NCI-H226 (cell line): ENCODE measurements around the gene MME.

Source experiments
- DNase-seq: peaks from one replicate; pipeline ENCODE4 v3.0.0-alpha.2; 2015

MME gene

GRCh38 chr3:155153242-155154186 is 73.4 kb downstream of the MME start:
- no peak for DNase-seq

DNA sequence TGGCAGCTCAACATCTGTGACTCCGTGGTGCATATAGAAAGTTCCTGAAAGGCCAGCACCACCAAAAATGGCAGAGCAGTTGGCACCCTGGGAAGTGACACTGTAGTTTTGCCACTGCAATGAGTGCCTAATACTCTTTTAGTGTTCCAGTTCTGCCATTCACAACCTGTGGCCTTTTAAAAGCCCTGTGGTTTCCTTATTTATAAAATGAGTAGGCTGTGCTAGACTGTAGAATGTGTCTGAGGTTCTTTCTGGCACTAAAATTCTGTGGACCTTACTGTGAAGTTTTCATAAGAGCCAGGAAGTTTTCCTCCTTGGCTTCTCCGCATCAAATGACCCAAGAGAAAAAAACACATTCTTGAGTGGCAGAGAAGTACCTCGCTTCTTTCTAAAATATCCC is 74.1 kb downstream of the MME start:
- no peak for DNase-seq

DNA sequence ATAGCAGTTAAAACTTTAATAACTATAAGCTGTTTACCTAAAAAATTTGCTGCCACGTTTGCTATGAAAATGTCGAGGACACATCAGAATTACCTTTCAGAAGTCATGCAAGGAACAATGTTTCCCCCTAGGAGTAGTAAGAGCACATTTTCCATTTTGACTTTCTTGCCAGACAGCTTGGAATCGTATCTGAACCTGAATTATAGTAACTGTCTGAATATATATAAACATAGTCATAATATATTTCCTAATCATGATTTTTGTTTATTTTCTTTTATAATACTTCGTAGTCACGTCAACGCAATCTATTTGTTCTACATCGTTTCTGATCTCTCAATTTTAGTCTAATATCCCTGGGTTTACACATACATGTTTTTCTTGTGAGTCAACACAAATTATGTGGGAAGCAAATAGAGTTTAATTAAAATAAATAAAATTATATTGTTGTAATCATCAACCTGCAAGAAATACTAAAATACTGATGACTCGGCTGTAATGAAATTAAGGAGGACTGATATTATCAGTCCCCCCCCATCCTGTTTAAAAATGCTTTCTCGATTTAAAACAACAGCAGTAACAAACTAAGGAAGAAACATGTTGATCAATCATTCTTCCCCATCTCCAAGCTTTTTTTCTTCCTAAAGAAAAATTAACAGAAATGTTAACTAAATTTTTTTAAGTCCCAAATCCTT is 78.4 kb downstream of the MME start:
- DNase-seq = no peak

DNA sequence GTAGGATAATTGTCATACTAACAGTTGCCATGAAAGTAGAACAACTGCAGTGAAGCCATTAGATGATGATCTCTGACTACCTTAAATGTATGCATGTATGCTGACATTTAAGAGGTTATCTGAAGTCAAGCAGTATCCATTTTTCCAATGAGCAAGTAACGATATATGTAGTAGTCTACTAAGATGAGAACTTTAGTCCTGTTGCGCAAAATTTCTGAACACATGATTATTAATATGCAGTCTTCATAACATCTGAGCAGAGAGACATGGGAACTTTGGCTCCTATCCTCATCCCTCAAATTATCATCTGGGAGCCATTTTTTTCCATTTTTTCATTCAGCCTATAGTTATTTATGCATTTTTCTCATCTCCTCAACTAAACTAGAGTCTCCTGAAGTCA is 79.2 kb downstream of the MME start:
- DNase-seq = no peak

GRCh38 chr3:155161640-155162292 is 81.6 kb downstream of the MME start:
- DNase-seq = no peak

DNA sequence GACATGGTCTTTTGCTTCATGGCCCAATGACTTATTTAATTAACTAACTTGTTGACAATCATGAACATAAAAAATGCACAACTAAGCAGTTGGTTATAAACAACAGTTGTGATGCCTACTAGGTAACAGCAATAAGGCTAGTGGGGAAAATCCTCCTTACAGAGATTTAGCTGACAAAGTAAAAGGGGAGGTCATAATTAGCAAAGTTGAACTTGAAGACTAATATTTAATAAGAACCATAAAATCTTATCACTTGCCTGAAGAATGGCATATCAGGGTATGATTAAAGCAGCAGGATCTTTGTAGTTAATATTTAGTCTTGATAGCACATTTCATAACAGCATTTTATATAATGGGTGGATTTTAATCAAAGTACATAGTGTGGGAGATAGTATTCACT is 84.2 kb downstream of the MME start:
- no peak for DNase-seq

DNA sequence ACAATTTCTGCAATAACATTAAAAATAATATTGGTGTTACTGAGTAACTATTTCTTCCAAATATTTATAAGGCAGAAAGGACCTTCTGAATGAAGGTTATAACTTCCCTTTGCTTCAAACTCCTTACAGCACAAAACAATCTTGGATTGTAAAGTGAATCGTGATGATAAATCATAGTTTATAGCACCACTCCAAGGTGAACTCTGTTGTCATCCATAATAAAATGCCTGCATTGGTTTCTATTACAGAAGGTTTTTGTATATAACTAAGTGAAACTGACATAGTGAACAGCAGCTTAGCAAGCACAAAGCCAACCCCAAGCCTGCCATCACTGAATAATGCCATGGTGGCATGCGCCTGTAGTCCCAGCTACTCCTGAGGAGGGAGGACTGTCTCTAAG is 86.3 kb downstream of the MME start:
- no peak for DNase-seq

- no peak for DNase-seq
Observed at GRCh38 chr3:155169197-155169596, 89.1 kb downstream of the MME start.

DNA sequence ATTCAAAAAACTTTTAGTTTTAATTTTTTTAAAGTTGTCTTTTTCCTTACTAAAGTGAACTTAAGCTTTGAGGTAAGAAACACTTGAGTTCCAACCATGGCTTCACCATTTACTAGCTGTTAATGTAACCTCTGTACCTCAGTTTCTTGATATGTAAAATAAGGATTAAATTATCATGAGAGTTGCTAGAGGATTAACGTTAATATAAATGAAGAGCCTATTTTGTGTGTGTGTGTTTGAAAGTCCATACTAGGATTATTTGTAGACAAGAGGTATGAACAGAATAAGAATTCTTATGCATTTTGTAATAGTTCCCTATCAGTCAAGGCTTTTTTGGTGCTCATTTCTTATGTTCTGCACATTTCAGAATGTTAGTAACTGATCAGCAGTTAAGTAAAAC is 93.7 kb downstream of the MME start:
- no peak for DNase-seq

- no peak for DNase-seq
Observed at GRCh38 chr3:155178810-155179436, 98.8 kb downstream of the MME start.

DNA sequence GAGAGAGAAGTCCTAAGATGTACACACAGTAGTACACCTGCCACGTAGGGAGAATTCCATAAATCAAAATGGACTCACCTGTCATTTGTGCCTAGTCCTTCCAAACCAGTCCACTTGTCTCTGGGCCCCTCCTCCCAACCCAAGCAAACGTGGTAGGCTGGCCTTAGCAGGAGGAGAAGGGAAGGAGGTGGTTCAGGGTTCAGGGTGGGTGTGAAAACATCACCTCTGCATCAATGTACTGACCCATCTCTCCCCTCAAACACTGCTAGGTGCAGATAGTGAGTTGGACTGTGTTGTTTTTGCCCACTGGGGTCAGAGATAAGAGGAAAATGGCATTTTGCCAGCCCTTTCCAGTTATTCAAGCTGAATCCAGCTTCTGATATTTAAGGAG is 99.3 kb downstream of the MME start:
- no peak for DNase-seq

GRCh38 chr3:155179966-155180757 is 100.0 kb downstream of the MME start:
- no peak for DNase-seq

DNA sequence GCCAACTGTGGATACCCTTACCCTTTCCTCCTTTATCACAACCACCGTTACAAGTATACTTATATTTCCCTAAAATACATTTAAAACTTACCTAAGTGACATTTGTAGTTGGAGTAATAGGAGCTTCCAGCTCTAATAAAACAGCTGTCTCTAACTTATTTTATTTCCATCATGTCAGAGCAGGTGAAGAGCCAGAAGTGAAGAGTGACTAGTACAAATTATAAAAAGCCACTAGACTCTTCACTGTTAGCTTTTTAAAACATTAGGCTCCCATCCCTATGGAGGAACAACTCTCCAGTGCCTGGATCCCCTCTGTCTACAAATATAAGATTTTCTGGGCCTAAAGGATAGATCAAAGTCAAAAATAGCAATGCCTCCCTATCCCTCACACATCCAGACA is 102.3 kb downstream of the MME start:
- no peak for DNase-seq

DNA sequence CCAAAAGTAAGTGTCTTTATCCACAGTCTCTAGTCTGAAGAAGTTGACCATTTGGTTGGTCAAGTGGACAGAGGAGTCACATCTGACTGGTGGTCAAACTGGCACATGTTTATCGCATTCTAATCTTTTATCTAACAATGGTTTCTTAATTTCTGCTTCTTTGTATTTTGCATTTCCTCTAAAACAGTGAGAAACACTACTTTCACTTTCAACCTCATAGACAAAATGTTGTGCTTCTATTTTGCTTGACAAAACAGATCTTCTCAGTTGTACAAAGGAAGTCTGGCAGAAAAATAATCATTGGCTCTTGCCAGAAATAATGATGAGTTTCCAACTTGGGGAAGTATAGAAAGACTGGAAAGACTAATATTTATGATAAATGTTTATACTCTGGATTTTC is 103.9 kb downstream of the MME start:
- DNase-seq = no peak

DNA sequence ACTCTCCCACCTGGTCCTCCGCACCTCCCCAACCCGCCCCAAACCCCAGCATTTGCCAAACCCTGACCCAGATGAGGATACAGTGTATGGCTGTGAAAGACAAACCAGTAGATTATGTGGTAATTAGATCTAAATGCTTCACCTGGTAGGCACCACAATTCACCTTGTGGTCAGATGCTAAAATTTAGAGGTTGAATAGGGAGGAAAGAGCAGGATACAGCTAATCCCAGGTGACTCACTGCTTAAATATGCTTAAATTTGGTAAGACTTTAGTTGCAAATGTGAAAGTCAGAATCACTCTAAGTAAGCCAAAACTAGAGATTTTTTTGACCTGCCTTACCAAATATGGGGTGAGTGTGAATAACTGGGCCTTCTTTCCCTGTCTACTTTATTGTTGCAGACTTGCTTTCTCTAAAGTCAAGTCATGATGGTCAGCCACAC is 105.5 kb downstream of the MME start:
- DNase-seq = peak; percentile 9

GRCh38 chr3:155188031-155188430 is 107.9 kb downstream of the MME start:
- DNase-seq = no peak

DNA sequence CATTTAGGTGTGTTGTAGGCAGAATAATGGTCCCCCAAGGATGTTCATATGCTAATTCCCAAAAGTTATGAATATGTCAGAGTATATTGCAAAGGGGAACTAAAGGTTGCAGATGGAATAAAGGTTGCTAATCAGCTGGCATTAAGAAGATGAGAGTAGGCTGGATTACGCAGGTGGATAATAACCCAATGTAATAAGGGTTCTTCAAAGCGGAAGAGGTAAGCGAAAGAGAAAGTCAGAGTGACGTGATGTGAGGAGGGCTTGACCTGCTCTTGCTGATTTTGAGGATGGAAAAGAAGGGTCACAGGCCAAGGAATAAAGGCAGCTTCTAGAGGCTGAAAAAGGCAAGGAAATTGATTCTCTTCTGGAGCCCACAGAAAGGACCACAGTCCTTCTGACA is 109.4 kb downstream of the MME start:
- DNase-seq = no peak

DNA sequence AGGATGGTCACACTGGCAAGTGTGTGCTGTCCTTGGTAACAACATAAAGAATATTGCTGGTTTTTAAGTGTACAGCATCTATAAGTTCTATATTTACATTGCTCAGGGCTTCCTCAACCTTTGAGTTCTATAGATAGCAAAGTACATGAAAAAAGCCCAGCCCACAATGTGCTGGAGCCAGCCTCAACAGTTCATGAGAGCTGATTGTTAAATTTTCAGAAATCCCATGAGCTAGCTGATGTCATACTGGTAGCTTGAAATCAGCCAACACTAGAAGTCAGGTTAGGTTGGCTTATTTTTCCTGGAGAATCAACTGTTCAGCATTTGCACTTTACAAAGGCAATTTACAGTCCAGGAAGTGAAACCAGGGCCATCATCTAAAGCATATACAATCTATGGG is 110.6 kb downstream of the MME start:
- DNase-seq = no peak

GRCh38 chr3:155192957-155193746 is 113.0 kb downstream of the MME start:
- DNase-seq = no peak

- no peak for DNase-seq
Observed at GRCh38 chr3:155193868-155194267, 113.7 kb downstream of the MME start.
